GM18502 (cell line): Measurements from ENCODE around the gene TFB1M.

Experiments used
- ATAC-seq: cut with Tn5 transposase; IDR thresholded peaks from one replicate; pipeline ENCODE4 v1.9.1; 2021; ENCODE audit warnings: mild to moderate bottlenecking; ENCODE audit not compliant: unreplicated experiment, poor library complexity

TFB1M gene

DNA sequence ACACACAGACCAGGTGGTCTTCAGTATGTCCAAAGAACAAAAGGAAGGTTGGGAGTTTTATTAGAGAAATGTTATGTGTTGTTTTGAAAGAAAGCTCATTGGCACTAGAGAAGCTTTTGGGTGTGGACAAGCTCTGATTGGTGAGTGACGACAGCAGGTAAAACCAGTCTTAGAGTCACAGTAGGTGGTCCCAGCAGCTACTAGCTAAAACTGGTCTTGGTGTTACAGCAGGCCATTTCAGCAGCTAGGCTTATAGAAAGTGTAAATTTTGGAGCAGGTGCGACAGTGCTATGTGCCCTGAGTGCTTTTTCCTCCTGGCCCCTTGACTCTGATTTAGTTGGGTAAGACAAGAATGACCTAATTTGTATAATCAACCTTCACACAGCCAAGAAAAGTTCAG is 46.9 kb downstream of the TFB1M start:
- ATAC-seq: no peak

DNA sequence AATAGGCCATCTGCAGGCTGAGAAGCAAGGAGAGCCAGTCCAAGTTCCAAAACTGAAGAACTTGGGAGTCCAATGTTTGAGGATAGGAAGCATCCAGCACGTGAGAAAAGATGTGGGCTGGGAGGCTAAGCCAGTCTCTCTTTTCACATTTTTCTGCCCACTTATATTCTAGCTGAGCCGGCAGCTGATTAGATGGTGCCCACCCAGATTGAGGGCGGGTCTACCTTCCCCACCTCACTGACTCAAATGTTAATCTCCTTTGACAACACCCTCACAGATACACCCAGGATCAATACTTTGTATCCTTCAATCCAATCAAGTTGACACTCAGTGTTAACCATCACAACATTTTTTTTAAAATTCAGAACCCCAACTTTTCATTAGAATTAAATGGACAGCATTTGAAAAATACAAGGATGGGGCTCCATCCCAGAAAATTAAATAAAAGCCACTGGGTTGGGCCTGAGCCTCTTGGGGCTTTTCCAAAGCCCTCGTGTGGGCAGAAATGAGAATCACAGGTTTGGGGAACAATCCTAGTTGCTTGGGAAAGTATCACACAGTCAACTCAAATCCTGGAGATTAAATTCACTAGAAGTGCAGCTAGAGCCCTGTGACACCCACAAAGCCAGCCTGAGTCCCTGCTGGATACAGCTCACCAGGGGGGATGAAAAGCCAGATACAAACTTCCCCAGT is 48.3 kb downstream of the TFB1M start:
- ATAC-seq: no peak

DNA sequence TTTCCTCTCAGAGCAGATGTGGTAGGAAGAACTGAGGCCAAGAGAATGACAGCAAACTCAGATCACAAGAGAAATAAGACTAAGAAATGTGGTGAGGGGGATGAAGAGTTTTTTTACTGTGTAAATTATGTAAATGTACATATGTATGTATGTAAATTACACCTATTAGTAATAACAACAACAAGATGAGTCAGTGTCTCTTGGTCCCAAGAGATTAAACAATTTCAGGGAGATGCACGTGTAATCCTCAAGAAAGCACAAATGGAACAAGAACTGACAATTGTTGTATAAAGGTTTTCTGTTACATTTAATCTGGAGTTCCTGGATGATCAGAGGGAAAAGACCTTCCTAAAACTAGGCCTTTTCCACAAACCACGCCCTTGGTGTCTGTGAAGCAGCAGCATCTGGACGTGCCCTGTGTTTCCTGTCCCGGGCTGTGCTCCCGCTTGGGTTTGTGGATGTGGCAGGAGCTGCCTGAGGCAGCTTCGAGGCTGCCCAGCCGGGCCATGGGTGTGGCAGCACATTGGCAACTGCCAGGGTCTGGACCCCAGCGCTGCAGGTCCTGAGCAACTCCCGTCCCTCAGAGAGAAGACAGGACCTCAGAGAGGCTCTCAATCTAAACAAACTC is 49.5 kb downstream of the TFB1M start:
- ATAC-seq: no peak

DNA sequence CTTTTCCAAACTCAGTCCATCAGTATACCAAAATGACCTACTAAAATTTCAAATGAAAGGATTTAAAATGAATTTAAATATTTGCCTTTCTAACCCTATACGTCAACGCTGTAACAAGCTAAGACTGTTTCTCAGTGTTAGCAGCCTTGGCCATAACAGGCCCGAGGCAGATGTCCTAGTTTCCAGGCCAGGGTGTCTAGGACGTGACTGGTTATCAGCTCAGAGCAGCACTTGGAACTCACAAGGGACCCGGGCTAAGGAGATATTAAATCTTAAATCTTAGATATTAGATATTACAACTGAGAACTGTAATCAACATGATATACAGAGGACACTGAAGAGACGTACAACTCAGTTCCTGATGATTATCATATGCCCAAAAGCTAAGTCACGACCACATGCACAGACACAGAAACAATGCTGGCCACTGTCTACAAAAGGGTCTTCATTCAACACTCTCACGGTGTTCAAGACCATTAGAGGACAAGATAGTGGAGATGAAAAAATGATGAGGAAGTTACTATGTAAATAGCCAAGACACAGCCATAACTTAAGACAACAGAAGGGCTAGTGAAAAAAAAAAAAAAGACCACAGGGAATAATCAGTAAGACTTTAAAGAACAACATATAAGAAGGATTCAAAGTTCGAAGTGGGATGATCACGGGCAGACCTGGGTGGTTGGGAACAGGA is 50.8 kb downstream of the TFB1M start, which contains the start of gene CLDN20:
Gene CLDN20 (plus strand): TSS at position 641 of the 691 bp plus-strand sequence. CDS start 11,707 bp downstream, outside the sequence.
- no peak for ATAC-seq

DNA sequence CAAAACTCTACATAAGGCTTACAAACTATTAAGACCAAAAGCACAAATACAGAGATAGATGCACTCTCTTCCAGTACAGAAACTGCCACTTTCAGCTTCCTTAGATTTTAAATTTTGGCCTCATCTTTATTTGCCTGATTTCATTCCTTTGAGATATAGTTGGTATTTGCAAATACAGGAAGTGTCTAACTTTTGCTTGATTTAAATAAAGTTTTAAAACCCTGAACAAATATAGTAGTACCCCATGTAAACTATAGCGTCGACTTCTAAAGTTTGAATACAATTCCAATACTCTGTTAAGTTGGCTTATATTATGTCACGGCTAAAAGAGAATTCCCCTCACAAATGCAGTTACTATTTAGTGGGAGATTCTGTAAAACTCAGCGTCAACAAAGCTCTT is 51.6 kb downstream of the TFB1M start:
- ATAC-seq: no peak

DNA sequence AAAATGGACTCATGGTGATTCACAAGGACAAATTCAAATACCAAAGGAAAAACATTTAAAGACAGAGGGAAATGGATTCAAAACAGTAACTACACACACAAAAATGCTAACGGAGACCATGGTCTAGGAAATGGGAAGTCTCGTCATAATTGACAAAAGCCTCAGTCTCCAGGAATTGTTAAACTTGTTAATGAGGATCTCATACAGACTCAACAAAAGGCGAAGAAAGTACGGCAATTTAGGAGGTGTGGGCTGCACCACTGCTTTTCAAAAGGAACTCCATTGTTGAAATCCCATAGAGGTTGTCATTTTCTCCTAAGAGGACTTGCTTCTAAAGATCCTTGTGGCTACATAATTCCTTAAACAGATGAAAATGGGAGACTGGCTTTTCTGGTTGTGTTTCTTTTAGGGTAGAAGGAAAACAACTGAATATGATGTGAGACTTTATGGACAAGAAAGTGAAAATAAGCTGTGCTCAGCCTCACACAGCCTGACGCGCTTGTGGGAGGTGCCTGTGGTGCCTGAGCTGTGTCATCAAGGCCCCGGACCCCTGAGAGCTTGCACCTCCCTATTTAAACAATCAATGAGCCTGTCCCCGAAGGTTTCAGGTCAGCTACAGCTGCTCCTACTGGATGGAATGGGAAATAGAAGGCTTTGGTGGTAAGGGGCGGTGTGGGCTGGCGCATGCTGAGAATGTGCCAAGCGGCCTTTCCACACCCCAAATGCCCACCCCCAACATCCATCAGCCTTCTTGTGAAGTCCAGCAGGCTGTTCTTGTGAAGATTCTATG is 53.0 kb downstream of the TFB1M start:
- no peak for ATAC-seq

DNA sequence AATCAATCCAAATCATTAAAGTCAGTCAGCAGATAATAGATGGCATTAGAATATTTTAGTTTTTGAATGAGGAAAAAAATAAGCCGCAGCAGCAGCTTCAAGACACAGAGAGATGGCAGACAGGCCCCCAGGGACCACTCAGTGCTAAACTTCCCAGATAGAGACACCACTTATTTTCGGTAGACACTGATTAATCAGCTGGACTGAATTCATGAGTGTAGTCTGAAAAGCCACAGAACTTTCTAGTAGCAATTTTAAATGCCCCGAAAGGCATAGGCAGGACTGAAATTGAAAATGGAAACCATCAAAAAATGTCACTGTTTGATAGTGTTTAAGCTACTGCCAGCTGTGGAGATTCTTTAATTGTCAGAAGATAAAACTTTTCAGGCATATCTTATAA is 53.6 kb downstream of the TFB1M start:
- peak; percentile 41 for ATAC-seq

DNA sequence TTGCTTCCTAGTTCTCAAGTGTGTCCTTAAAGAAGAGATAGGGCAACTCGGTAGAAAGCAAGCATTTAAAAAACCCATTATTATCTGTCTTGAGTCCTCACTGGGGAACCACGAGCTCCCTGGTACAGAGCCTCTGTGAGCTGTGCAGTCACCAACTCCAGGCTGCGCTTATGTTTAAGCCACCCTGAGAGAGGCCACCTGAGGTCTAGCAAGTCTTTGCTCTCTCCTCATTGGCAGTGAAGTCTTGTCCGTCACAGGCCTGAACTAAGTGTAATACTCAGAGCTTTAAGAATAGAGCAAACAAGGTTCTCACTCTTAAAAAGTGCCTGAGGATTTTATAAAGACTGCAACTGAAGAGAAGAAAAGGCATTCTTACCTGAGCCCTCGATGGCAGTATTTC is 54.4 kb downstream of the TFB1M start:
- ATAC-seq: no peak

DNA sequence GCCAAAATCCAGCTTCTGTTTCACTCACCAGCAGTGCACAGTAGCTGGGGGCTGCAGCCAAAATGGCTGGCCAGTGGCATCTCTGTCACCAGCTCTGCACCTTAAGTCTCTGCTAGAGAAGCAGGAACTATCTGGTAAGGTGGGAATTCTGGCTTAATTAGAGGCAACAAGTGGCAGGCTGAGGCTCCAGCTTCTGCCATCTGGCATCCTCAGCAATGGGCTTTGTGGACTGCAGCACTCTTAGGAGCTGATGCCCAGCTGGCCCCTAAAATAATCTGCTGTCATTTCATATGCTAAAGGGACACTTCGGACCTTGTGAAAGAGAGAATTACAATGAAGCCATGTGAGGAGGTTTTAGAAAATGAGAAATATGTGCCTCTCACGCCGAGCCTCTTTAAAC is 55.1 kb downstream of the TFB1M start:
- ATAC-seq: no peak

DNA sequence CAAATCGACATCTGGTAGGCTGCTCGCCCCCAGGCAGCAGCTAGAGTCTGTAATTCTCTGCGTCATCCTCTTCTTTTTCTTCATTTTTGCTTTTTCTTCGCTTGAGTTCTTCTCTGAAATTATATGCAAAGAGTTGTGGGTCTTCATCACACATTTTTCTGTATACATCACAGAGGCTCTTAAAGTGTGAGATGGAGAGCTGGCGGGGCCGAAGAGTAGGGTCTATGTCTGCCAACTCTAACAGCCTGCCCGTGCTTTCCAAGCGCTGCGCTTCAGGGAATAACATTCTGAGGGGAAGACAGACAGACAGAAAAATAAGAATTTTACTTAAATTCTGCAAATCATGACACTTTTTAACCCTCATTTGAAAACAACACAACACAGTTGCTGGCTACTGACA is 56.5 kb downstream of the TFB1M start:
- ATAC-seq: no peak

DNA sequence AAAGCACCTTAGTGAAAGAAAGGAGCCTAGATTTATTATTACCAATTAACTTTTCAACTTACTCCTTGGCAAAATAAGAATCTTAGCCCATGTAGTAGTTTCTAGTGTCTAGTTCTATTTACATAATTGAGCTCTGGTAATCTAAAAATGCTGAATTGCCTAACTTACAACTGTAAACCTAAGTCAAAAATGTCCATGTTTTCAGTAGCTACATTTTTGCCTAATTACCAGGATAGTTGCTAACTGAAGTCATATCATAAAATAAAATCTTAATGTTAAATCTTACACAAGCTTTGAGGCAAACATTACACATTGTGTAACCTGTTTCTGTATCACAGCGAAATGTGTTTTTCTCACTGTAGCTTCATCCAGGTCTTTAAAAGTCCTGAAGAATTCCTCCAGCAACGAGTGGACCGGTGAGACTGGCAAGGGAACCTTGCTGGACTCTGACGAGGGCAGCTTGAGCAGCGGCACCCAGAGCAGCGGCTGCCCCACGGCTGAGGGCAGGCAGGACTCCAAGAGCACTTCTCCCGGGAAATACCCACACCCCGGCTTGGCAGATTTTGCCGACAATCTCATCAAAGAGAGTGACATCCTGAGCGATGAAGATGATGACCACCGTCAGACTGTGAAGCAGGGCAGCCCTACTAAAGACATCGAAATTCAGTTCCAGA is 58.0 kb downstream of the TFB1M start:
- no peak for ATAC-seq

DNA sequence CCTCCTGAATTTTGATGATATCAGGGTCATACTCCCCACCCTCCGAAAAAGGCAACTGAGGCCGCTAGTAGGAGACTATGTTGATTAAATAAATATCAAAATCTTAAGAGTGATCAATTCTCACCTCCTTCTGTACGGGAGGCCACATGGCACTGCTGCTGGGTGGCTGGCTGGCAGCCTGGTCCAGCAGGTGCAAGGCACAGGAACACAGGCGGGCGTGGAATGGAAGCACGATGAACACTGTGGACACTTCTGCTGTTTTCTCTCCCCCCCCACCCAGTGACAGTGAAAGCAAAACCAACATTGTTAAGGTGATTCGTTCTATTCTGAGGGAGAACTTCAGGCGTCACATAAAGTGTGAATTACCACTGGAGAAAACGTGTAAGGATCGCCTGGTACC is 60.1 kb downstream of the TFB1M start:
- no peak for ATAC-seq

DNA sequence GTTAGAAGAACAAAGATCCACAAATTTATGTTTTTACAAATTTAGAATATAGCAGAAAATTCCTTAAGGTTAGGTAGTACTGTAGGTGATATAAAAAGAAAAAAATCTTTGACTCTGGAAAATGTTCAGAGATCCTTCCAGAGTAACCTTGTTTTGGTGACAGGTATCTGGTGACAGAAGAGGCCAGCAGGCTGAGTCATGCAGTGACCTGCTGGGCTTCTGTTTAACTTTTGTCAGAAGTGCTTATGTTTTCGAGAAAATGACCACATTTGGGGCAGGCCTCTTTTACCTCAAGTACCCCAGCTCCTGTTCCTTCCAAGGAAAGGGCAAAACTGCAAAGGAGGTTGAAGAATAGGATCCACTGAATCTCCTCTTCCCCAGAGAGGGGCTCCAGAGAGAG is 60.9 kb downstream of the TFB1M start:
- ATAC-seq: no peak

DNA sequence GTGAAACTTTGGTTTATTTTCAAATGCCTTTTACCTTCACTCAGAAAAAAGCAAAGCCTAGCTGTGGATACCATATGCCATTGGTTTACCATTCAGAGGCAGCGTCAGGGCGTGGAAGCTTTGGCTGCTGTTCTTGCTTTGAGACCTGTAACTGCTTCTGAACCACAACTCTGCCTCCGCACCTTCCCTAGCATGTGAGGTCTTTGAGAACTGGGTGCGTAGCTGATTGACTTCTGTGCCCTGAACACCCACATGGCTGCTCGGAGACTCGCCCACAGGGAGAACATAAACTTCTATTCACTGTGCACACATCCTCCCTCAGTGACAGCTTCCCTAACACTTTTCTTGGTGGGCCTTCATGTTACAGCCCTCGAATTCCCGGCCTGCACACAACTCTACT is 61.7 kb downstream of the TFB1M start:
- no peak for ATAC-seq

DNA sequence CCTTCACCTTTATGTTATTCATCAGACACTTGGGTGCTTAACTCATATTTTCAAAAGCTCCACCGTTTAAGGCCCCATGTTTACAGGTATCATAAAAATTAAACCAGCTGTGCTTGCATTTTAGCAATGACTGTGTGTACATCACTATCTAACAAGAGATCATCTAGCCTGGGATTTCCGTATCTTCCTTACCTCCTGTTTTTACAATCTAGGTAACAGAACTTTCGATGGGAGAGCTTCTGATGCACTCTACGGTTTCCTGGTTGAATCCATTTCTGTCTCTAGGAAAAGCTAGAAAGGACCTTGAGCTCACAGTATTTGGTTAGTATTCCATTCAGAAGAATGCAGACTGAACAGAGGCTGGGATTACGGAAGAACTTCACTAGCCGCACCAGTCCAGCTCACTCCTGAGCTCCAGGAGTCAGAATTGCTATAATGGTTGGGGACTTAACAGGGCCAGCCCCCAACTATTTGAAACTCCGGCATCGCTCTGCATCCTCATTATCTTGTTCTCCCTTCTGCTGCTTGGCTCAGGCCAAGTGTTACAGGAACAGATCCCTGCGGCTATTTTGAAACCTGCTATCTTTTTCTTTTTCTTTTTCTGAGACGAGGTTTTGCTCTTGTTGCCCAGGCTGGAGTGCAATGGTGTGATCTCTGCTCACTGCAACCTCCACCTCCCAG is 63.4 kb downstream of the TFB1M start:
- no peak for ATAC-seq

DNA sequence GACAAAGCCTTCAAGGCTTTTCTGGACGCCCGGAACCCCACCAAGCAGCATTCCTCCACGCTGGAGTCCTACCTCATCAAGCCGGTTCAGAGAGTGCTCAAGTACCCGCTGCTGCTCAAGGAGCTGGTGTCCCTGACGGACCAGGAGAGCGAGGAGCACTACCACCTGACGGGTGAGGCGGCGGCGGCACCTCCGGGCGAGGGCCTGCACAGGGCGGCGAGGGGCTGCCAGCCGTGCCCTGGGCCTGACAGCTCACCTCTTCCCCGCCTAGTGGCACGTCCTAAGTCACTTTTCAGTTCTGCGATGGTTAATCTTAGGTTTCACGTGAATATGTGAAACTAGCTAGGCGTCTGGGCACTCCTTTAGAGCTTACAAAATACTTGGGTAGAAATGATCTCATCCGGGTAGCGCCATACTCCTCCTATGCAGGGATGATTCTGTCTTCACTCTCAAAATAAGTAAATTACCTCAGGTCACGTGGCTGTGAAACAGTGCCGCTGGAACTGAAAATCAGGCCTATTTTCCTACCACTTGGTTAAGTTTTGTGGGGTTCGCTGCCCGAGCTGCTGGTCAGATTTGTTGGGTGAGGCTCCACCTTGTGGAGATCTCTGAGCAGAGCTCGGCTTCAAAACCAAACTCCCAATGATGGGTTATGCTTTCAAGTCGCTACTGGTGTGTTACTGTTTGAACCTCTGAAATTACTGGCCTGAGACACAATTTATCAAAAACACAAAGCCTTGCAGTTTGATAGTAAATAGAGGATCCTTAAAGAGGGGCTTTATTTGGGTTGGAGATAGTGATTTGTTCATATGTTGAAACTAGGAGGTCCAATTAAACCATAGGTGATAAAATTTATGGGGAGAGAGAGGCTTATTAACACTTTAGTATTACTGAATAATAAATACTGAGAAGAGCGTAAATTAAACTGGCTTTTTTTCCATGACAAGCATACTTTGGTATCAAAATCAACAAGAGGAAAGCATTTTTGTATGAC is 66.0 kb downstream of the TFB1M start:
- peak; percentile 64 for ATAC-seq

DNA sequence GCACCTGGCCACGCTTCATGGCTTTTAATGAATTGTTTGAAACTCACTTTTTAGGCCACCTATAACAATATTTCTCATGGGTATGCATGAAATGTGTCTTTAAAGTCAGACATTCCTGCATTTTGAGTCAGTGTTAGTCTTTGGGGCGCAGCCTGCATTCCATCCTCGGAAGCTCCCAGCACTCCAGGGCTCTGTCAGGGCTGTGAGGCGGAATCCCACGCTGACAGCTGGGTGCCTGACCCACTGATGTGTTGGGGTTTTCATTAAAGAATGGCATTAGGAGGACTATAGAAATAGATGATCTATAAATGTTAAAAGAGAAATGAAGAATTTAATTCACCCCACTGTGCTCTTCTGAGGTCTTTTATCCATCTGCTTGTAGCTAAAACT is 66.7 kb downstream of the TFB1M start:
- no peak for ATAC-seq

DNA sequence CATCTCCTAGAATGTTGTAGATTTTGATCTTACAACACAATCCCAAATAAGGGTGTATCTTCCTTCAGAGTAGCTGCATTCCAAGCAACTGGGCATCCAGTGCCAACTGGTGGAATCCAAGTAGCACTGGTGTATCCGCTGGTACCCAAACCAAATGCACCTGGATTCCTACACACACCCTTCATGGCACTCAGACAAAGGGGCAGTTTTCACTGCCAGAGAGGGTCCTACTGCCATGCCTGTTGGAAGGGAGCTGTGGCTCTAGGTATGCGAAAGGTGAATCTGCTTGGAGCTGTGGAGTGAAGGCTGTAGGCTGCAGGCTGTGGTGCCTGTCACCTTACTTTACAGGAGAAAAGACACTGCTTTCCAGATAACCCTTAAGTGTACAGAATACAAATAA is 67.5 kb downstream of the TFB1M start:
- ATAC-seq: no peak

DNA sequence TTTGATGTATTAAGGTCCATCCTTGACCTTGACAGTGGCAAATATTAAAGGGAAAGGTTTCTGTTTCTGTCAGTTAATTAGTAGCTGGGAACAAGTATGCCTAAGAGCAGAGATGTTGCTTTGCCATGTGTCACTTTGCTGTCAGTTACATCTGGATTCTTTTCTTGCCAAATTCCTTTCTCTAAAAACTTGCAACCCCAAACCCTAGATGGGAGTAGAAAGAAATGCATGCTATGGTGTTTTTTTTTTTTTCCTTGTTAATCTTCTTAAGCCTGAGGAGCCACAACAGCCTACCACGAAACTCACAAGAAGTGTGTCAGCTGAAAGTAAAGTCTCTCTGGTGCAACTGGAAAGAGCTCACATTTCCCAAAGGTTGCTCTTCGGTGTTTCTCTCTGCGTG is 68.5 kb downstream of the TFB1M start:
- ATAC-seq: no peak
